Panc1 (cell line): ENCODE measurements around the gene DSG3. TPM values are rescaled to one million over a fixed set of nuclear protein-coding genes. Genes with fewer than 3 reads are reported as not detected.

ENCODE experiments used
- ATAC-seq: fragments of 200-7000 bp; cut with Tn5 transposase; 2 replicates; pipeline ENCODE4 v1.9.1; 2020; ENCODE audit warnings: mild to moderate bottlenecking, moderate library complexity
- BruUV-seq: library from RNA; stranded (reverse); fragments of 400-500 nt; replicated peaks from 2 replicates; lab custom pipeline; 2021; lab: Mats Ljungman, UMichigan
- CTCF ChIA-PET: fragments of 300-600 bp; sonication (Branson Sonifier 250); formaldehyde crosslinking; loops from one replicate; lab custom pipeline; 2022; ENCODE audit warnings: antibody characterized with exemption; lab: Charles Lee
- POLR2A ChIA-PET: fragments of 300-600 bp; sonication (Branson Sonifier 250); formaldehyde crosslinking; loops from one replicate; lab custom pipeline; 2022; ENCODE audit warnings: antibody characterized with exemption; lab: Charles Lee
- DNase-seq: peaks from one replicate; pipeline ENCODE4 v3.0.0-alpha.2; 2010; ENCODE audit warnings: low read depth, low spot score
- H3K27ac ChIP-seq: 2 replicates; pipeline ENCODE4 v1.5.1; 2011; ENCODE audit warnings: mild to moderate bottlenecking, low read length, inconsistent platforms
- H3K27me3 ChIP-seq: fragments of 200-500 bp; sonication (Bioruptor generic); 2 replicates; pipeline ENCODE4 v1.6.0; 2014; ENCODE audit warnings: low read length, inconsistent platforms; ENCODE audit not compliant: control insufficient read depth, insufficient read depth
- H3K36me3 ChIP-seq: fragments of 200-500 bp; sonication (Bioruptor generic); 2 replicates; pipeline ENCODE4 v1.5.1; 2014; ENCODE audit warnings: inconsistent platforms, mild to moderate bottlenecking, low read length, moderate library complexity; ENCODE audit not compliant: control insufficient read depth, insufficient read depth
- H3K4me1 ChIP-seq: 2 replicates; pipeline ENCODE4 v1.5.1; 2011; ENCODE audit warnings: inconsistent platforms, mild to moderate bottlenecking, low read length, moderate library complexity; ENCODE audit not compliant: control insufficient read depth, insufficient read depth
- H3K4me3 ChIP-seq, 2 experiments: 2 replicates each; pipeline ENCODE4 v1.5.1; 2011 to 2012; ENCODE audit warnings: low read depth in 2 of 2, low read length in 2 of 2, mild to moderate bottlenecking in 2 of 2, inconsistent platforms in 1 of 2, moderate library complexity in 1 of 2
- H3K9me3 ChIP-seq: fragments of 200-500 bp; sonication (Bioruptor generic); 2 replicates; pipeline ENCODE4 v1.5.1; 2014; ENCODE audit warnings: low read depth, mild to moderate bottlenecking, inconsistent platforms, low read length, moderate library complexity; ENCODE audit not compliant: control insufficient read depth, insufficient read depth
- POLR2AphosphoS5 ChIP-seq: IDR thresholded peaks from 2 replicates; pipeline ENCODE4 v1.6.1; 2012; ENCODE audit warnings: mild to moderate bottlenecking, low read depth, low read length, moderate library complexity
- SIN3A ChIP-seq: IDR thresholded peaks from 2 replicates; pipeline ENCODE4 v1.6.1; 2012; ENCODE audit warnings: low read depth, mild to moderate bottlenecking, low read length, moderate library complexity, borderline replicate concordance; ENCODE audit not compliant: insufficient read depth
- TCF7L2 ChIP-seq: IDR thresholded peaks from 2 replicates; pipeline ENCODE4 v1.6.1; 2011; ENCODE audit warnings: mild to moderate bottlenecking, low read depth, low read length, inconsistent platforms
- in situ Hi-C: cut with HindIII; loops from 2 replicates; pipeline ENCODE4 v1.10.0; 2016; ENCODE audit warnings: low sequenced_read_pairs, low pct_unique_long_range_greater_than_20kb
- intact Hi-C: fragments of 100-400 bp; cut with micrococcal nuclease; formaldehyde crosslinking; loops from one replicate; pipeline ENCODE4 v1.10.0; 2022; ENCODE audit not compliant: unreplicated experiment
- total RNA-seq: library from RNA; stranded (reverse); gene quantifications from one replicate; pipeline ENCODE4 v1.2.1, GENCODE V29; 2021; ENCODE audit not compliant: unreplicated experiment
- TF ChIP-seq, protein P1 (sequence below), 2 experiments: IDR thresholded peaks; 2 replicates each; pipeline ENCODE4 v1.6.1; 2011 to 2012; ENCODE audit warnings: low read depth in 2 of 2, control low read depth in 1 of 2, low read length in 1 of 2, mild to moderate bottlenecking in 1 of 2, moderate library complexity in 1 of 2; ENCODE audit not compliant: insufficient read depth in 1 of 2
- TF ChIP-seq, protein P2 (sequence below): fragments of 450-650 bp; IDR thresholded peaks from 2 replicates; pipeline ENCODE4 v1.5.1; 2017; ENCODE audit warnings: mild to moderate bottlenecking

Gene DSG3
- total RNA-seq, 1 experiment from 2014 or later: 0.03 TPM

DNA sequence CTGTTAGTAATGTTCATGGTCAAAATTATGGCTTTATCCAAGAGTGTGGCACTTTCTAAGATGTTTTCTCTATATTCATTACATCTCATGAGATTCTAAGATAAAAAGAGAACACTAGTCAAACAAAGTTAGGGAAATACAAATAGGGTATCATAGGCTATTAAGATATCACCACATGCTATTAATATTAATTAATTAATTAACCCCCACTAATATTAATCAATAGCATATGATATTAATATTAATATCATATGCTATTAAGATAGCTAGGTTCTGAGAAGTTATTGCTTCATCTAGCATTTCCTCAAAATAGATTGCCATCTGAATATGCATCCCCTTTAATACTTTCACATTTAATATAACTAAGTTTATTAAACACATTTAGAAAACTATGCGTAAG is 22.1 kb downstream of the DSG3 start:
- CTCF ChIA-PET: interaction anchor here (1.1 kb wide), 1 partner anchor 1935 kb away, joined by 5 read pairs; no protein-coding TSS in a partner anchor
- Histone ChIP-seq H3K9me3 (no peaks in the 10 kb centered on the region), H3K36me3 (no peaks in the 10 kb centered on the region), H3K4me3 (no peak overlapping the region), H3K27me3 (no peaks in the 10 kb centered on the region), H3K4me1 (no peaks in the 10 kb centered on the region), H3K27ac (no peak overlapping the region)
- DNase-seq (no peak), ATAC-seq (no peak)
- BruUV-seq: no TSS peak
- POLR2A ChIA-PET: no interaction called here
- no peak for TF ChIP-seq TCF7L2
- TF ChIP-seq, protein P1, sequence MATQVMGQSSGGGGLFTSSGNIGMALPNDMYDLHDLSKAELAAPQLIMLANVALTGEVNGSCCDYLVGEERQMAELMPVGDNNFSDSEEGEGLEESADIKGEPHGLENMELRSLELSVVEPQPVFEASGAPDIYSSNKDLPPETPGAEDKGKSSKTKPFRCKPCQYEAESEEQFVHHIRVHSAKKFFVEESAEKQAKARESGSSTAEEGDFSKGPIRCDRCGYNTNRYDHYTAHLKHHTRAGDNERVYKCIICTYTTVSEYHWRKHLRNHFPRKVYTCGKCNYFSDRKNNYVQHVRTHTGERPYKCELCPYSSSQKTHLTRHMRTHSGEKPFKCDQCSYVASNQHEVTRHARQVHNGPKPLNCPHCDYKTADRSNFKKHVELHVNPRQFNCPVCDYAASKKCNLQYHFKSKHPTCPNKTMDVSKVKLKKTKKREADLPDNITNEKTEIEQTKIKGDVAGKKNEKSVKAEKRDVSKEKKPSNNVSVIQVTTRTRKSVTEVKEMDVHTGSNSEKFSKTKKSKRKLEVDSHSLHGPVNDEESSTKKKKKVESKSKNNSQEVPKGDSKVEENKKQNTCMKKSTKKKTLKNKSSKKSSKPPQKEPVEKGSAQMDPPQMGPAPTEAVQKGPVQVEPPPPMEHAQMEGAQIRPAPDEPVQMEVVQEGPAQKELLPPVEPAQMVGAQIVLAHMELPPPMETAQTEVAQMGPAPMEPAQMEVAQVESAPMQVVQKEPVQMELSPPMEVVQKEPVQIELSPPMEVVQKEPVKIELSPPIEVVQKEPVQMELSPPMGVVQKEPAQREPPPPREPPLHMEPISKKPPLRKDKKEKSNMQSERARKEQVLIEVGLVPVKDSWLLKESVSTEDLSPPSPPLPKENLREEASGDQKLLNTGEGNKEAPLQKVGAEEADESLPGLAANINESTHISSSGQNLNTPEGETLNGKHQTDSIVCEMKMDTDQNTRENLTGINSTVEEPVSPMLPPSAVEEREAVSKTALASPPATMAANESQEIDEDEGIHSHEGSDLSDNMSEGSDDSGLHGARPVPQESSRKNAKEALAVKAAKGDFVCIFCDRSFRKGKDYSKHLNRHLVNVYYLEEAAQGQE (IDR thresholded peaks at IDR 0.05; ENCODE audit: insufficient read depth in 1 of 2, low read depth in 2 of 2, low read length in 1 of 2): no peak
- TF ChIP-seq POLR2AphosphoS5: no peak
- TF ChIP-seq, protein P2, sequence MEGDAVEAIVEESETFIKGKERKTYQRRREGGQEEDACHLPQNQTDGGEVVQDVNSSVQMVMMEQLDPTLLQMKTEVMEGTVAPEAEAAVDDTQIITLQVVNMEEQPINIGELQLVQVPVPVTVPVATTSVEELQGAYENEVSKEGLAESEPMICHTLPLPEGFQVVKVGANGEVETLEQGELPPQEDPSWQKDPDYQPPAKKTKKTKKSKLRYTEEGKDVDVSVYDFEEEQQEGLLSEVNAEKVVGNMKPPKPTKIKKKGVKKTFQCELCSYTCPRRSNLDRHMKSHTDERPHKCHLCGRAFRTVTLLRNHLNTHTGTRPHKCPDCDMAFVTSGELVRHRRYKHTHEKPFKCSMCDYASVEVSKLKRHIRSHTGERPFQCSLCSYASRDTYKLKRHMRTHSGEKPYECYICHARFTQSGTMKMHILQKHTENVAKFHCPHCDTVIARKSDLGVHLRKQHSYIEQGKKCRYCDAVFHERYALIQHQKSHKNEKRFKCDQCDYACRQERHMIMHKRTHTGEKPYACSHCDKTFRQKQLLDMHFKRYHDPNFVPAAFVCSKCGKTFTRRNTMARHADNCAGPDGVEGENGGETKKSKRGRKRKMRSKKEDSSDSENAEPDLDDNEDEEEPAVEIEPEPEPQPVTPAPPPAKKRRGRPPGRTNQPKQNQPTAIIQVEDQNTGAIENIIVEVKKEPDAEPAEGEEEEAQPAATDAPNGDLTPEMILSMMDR: no peak
- TF ChIP-seq SIN3A: no peak
- in situ Hi-C loops (no loop called here), intact Hi-C loops (no loop called here)

DNA sequence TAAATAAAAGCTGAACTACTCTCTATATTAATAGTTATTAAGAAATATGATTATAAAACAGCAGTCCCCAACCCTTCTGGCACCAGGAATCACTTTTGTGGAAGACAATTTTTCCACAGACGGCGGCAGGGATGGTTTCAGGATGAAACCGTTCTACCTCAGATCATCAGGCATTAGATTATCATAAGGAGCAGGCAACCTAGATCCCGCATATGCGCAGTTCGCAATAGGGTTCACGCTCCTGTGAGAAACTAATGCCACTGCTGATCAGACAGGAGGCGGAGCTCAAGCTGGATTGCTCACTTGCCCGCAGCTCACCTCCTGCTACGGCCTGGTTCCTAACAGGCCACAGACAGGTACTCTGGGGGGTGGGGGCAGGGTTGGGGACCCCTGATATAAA is 31.1 kb downstream of the DSG3 start:
- TF ChIP-seq TCF7L2 (no peak), POLR2AphosphoS5 (no peak), SIN3A (no peak)
- TF ChIP-seq, protein P1 (IDR thresholded peaks at IDR 0.05; ENCODE audit: insufficient read depth in 1 of 2, low read depth in 2 of 2, low read length in 1 of 2): no peak
- TF ChIP-seq, protein P2: no peak
- in situ Hi-C loops (no loop called here), intact Hi-C loops (no loop called here)
- POLR2A ChIA-PET: no interaction called here
- Histone ChIP-seq H3K4me3 (no peak overlapping the region), H3K36me3 (no peaks in the 10 kb centered on the region), H3K27me3 (no peaks in the 10 kb centered on the region), H3K9me3 (no peaks in the 10 kb centered on the region), H3K27ac (no peak overlapping the region), H3K4me1 (no peaks in the 10 kb centered on the region; the same call in 1 of the 2 replicates)
- CTCF ChIA-PET: no interaction called here
- ATAC-seq (no peak), DNase-seq (no peak)
- BruUV-seq: no TSS peak
